Heart right ventricle (tissue), 16 donors: ENCODE measurements around the gene TXNL4B. TPM values are rescaled to one million over a fixed set of nuclear protein-coding genes. Genes with fewer than 3 reads are reported as not detected.

Source experiments
- ATAC-seq, 8 donors: fragments of 200-7000 bp; cut with Tn5 transposase; one replicate each; pipeline ENCODE4 v1.9.1; 2020; ENCODE audit warnings: mild to moderate bottlenecking in 8 of 8, moderate library complexity in 8 of 8, moderate number of reproducible peaks in 1 of 8
- DNase-seq, 2 donors: peaks; one replicate each; pipeline ENCODE4 v3.0.0-alpha.2; 2020
- H3K27ac ChIP-seq, 10 donors: fragments of 200-600 bp; sonication (generic) in 2 of 10; one replicate each; pipeline versions ENCODE4 v1.5.0 to v1.8.0; 2020 to 2022; ENCODE audit warnings: mild to moderate bottlenecking in 3 of 10
- H3K27me3 ChIP-seq, 7 donors: fragments of 200-600 bp; one replicate each; pipeline ENCODE4 v1.8.0; 2021 to 2022; ENCODE audit warnings: mild to moderate bottlenecking in 2 of 7
- H3K36me3 ChIP-seq, 9 donors: fragments of 200-600 bp; sonication (generic) in 1 of 9; one replicate each; pipeline versions ENCODE4 v1.5.0 to v1.8.0; 2020 to 2022; ENCODE audit warnings: mild to moderate bottlenecking in 2 of 9
- H3K4me1 ChIP-seq, 9 donors: fragments of 200-600 bp; sonication (generic) in 1 of 9; one replicate each; pipeline versions ENCODE4 v1.5.0 to v1.8.0; 2020 to 2022; ENCODE audit warnings: mild to moderate bottlenecking in 4 of 9
- H3K4me3 ChIP-seq, 10 donors: fragments of 200-600 bp; sonication (generic) in 2 of 10; one replicate each; pipeline versions ENCODE4 v1.5.0 to v1.8.0; 2020 to 2022; ENCODE audit warnings: mild to moderate bottlenecking in 7 of 10, moderate library complexity in 2 of 10
- H3K9me3 ChIP-seq, 11 donors: fragments of 200-600 bp in 10 of 11; sonication (generic) in 2 of 11; one replicate each; pipeline versions ENCODE4 v1.5.0 to v1.8.0; 2013 to 2022; ENCODE audit warnings: mild to moderate bottlenecking in 2 of 11, control low read depth in 1 of 11, moderate library complexity in 1 of 11
- CTCF ChIP-seq, 9 donors: fragments of 200-600 bp; sonication (generic) in 2 of 9; IDR thresholded peaks; one replicate each; pipeline versions ENCODE4 v1.5.0 to v1.8.0; 2021 to 2022; ENCODE audit warnings: antibody characterized with exemption in 9 of 9, mild to moderate bottlenecking in 5 of 9, moderate library complexity in 1 of 9
- WGBS, 2 donors: extraction: QIAGEN DNeasy Blood & Tissue Kit; methylation state at CpG; one replicate each; pipeline ENCODE4 v1.1.7; 2013; ENCODE audit warnings: inconsistent platforms in 1 of 2; 5-methylcytosine and 5-hydroxymethylcytosine counted together
- intact Hi-C, 10 donors: fragments of 100-400 bp; cut with DNase I; formaldehyde crosslinking; loops; one replicate each; pipeline versions ENCODE4 v1.11.1 to v1.14.2; 2022
- polyA plus RNA-seq, 2 donors: library from polyadenylated mRNA; stranded (reverse); fragments of 200-250 nt; gene quantifications; one replicate each; pipeline ENCODE4 v1.2.3, GENCODE V29; 2013
- total RNA-seq, 10 donors: library from RNA; stranded (reverse); fragmentation: NEBNext Ultra II Directional in 3 of 10; extraction: Animal tissue kit (Norgen Biotek cat#: 25700) in 3 of 10; gene quantifications; one replicate each; pipeline versions ENCODE4 v1.2.1 to v1.2.4, GENCODE V29; 2021 to 2023
- donor health status: Arrhythmogenic right ventricular cardiomyopathy.
- donor health status: ischemic (EF 13 %, LVEDD 7.1; RV severe dilation, severe dysfunction).
- donor health status: healthy with polysubstance abuse.
- donor health status: DM: no; HTN: yes; CAD: no.
- donor health status: DM: no; HTN: no; CAD: no.
- donor health status: ischemic (EF 25% LVEDD 6.9; RV normal size, moderate dysfunction).
- donor health status: ischemic (EF 25% LVEDD 5.7; RV mildly dilated, moderate dysfunction).
- donor health status: healthy.
- donor health status: DM: yes; HTN: yes; CAD: no.
- donor health status: Ischemic cardiomyopathy.
- donor health status: ischemic (EF 35%, LVEDD 5.7; RV mildly dilated, moderate dysfunction).
- donor health status: nonischemic (EF 11% LVEDD 7.7; RV severe dilation, severe dysfunction).
- donor health status: DM: yes; HTN: yes; CAD: no.
- donor health status: PGD.
- donor health status: ischemic (EF 29% LVEDD 5.4; RV normal size, mild dysfunction).
- donor health status: nonischemic (EF 23%, LVEDD 6.1; RV moderate dilation, normal function).

Gene TXNL4B
- total and polyA plus RNA-seq, 12 donors = 3.2 to 11.7 (median 5.9) TPM

- H3K4me1 ChIP-seq = peaks cover 0 to 24% (median 0%) of the 10 kb centered on the region in 9 donors
- no peak for ATAC-seq
- no peak for TF ChIP-seq CTCF (IDR thresholded peaks at IDR 0.05)
- intact Hi-C loops = no loop called here
- WGBS, 2 donors = 83 to 88% methylated on average over 2 of the region's 2 CpGs
- H3K36me3 ChIP-seq = no peaks in the 10 kb centered on the region
- H3K4me3 ChIP-seq = no peak overlapping the region
- DNase-seq = no peak
- peak overlapping the region in 1 of 10 donors; percentile 19 for H3K27ac ChIP-seq
- peaks cover 0 to 22% (median 0%) of the 10 kb centered on the region in 11 donors for H3K9me3 ChIP-seq
- H3K27me3 ChIP-seq = no peaks in the 10 kb centered on the region
These were observed 41.6 kb downstream of the TXNL4B start for GRCh38 chr16:72051818-72052217.

- peak in 2 of 8 donors; percentile 37 to 73 for ATAC-seq
- H3K27me3 ChIP-seq = no peaks in the 10 kb centered on the region
- no peak overlapping the region for H3K4me3 ChIP-seq
- no peak for TF ChIP-seq CTCF (IDR thresholded peaks at IDR 0.05)
- peaks cover 0 to 22% (median 0%) of the 10 kb centered on the region in 11 donors for H3K9me3 ChIP-seq
- H3K27ac ChIP-seq = no peak overlapping the region
- no peak for DNase-seq
- intact Hi-C loops = no loop called here
- H3K36me3 ChIP-seq = no peaks in the 10 kb centered on the region
- H3K4me1 ChIP-seq = peaks cover 0 to 24% (median 0%) of the 10 kb centered on the region in 9 donors
- 84 to 85% methylated on average over 4 of the region's 4 CpGs for WGBS, 2 donors
These were observed 42.5 kb downstream of the TXNL4B start for GRCh38 chr16:72050769-72051464.

GRCh38 chr16:72049110-72049509 lies 44.3 kb downstream of the TXNL4B start:
- Histone ChIP-seq H3K4me3 (no peak overlapping the region), H3K36me3 (peaks cover 0 to 3% (median 0%) of the 10 kb centered on the region in 9 donors), H3K9me3 (peaks cover 0 to 22% (median 0%) of the 10 kb centered on the region in 11 donors), H3K27me3 (no peaks in the 10 kb centered on the region), H3K27ac (no peak overlapping the region), H3K4me1 (peaks cover 0 to 24% (median 0%) of the 10 kb centered on the region in 9 donors)
- intact Hi-C loops = no loop called here
- no peak for ATAC-seq
- TF ChIP-seq CTCF (IDR thresholded peaks at IDR 0.05) = no peak
- DNase-seq = no peak

GRCh38 chr16:72044825-72045359 lies 48.5 kb downstream of the TXNL4B start:
- ATAC-seq = no peak
- WGBS, 2 donors = 64 to 95% methylated on average over 2 of the region's 2 CpGs
- H3K4me3 ChIP-seq = no peak overlapping the region
- no peak for DNase-seq
- no peaks in the 10 kb centered on the region for H3K27me3 ChIP-seq
- peaks cover 0 to 33% (median 6%) of the 10 kb centered on the region in 9 donors for H3K36me3 ChIP-seq
- TF ChIP-seq CTCF (IDR thresholded peaks at IDR 0.05) = no peak
- H3K9me3 ChIP-seq = peaks cover 0 to 19% (median 0%) of the 10 kb centered on the region in 11 donors
- H3K4me1 ChIP-seq = peaks cover 0 to 8% (median 5%) of the 10 kb centered on the region in 9 donors
- intact Hi-C loops = no loop called here
- H3K27ac ChIP-seq = no peak overlapping the region
